HG02588 (cell line): ENCODE results near the gene VDR.

ENCODE experiments used
- ATAC-seq: cut with Tn5 transposase; IDR thresholded peaks from one replicate; pipeline ENCODE4 v1.9.1; 2021; ENCODE audit warnings: mild to moderate bottlenecking, moderate library complexity; ENCODE audit not compliant: unreplicated experiment

The VDR gene

GRCh38 chr12:47904713-47905709 lies at the start of gene VDR:
Gene VDR, minus strand, starts transcription at chr12:47904994. Its CDS starts 25,881 bp downstream, at chr12:47879113.
- peak; percentile 60 for ATAC-seq

DNA sequence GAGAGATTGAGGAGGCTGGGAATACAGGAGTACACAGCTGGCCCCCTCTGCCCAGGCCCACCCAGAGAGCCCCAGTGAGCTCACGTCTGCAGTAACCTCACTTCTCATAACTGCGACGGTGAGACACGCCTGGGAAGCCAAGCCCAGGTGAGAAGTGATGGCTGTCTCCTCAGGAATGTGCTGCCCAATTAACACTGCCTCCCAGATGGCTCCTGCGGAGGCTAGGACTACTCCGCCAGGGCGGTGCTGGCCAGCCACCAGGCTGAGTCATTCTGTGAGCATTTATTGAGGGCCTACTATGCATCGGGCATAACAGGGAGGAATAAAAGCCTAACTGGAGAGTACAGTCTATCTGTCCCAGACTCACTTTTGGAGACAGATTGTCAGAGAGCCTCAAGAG lies 49.3 kb upstream of the VDR start:
- ATAC-seq, result no peak

DNA sequence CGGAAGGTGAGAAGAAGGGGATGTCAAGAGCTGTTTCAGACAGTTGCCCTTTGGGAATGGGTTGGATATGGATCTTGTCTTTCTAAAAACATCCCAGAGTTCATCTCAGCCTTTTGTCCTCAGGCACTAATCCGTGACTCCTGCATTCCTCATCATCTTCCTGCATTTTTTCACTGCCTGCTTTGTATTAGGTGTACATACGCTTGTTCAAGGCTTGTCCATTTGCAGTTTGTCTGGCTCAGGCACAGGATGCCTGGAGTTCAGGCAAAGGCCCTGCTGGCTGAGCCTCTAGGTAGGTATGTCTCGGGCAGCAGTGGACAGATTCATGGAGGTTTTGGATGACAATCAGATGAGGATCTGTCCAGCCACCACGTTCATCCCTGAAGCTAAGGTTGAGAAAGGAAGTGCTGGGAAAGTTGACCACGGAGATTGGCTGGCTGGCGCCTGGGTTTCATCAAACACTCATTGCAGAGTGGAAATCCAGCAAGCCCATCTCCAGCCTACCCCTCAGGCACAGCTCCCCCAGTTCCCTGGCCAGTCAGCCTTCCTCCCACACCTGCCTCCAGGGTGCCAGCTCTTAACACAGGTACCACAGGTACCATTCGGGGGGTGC lies 46.2 kb upstream of the VDR start:
- no peak for ATAC-seq

GRCh38 chr12:47949441-47950341 lies 44.9 kb upstream of the VDR start:
- ATAC-seq, result peak; percentile 54

GRCh38 chr12:47947341-47947740 lies 42.5 kb upstream of the VDR start:
- ATAC-seq, result no peak

GRCh38 chr12:47946413-47947323 lies 41.9 kb upstream of the VDR start:
- no peak for ATAC-seq

DNA sequence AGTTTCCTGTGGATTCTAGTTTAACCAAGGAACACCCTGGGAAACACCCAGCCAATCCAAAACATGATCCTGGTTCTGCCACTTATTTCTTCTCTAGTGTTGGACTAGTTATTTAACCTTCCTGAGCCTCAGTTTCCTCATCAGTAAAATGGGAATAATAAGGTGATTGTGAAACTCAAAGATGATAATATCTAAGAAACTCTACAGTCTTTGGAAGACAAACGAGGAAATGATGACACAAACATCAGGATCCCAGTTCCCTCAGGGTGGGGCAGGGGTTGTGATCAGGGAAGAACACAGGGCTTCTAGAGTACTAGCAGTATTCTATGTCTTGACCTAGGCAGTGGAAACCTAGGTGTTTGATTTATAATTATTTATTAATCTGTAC lies 40.5 kb upstream of the VDR start:
- ATAC-seq, result no peak

DNA sequence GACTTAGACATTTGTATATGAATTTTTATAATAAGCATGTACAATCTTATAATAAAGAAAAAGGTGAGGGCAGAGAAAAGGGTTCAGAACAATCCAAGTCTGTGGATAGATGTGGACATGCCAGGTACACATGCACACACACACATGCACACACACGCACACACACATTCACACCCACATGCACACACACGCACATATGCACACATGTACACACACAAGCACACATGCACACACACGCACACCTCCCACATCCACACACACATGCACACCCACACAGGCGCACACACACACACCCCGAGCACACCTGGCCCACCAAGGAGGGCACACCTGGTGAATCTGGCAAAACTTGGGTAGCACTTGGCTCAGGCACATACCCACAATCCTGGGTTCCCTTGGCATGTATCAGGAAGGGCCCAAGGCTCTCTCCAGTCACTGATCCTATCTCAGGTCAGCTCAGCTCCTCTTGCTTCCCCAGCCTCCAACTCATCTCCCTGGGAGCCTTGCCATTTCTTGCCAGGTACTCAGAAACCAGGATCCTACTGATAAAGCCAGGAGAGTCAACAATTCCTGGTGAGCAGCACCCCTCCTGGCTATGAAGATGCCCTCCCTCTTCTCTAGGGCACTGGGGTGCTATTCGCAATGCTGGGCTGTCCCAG lies 40.0 kb upstream of the VDR start:
- ATAC-seq, result no peak

DNA sequence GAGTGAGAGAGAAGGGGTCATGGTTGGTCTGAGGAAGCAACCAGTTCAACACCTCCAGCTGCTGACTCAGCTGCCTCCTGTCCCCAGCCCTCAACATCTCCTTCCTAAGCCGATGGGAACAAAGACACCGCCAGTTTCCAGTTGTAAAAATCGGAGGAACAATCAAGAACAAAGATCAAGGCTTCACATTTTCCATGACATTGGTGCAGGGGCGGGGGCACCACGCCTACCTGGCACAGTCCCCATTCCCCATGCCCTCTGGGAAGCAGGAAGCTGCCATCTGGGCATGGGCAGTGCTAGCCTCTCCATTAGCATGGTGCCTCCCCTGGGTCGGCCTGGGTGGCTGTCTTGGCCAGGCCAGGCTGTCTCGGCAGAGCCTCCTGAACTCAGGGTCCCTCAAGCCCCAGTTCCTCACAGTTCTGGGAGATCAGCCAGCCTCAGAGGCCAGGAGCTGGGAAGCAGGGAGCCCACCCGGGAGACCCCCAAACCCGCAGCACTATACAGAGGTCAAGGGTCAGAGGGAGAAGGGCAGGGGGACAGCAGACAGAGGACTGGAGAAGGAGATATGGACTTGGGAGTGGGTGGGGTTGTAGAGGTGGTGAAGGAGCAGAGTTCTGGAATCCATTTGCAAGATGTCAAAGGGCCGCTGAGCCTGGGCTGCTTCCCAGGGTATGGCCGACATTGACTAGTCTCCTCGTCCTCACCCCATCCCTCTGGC lies 39.0 kb upstream of the VDR start:
- no peak for ATAC-seq

- ATAC-seq, result no peak
Observed at GRCh38 chr12:47942614-47943225, 37.9 kb upstream of the VDR start.

- no peak for ATAC-seq
Observed at GRCh38 chr12:47941871-47942613, 37.2 kb upstream of the VDR start.

DNA sequence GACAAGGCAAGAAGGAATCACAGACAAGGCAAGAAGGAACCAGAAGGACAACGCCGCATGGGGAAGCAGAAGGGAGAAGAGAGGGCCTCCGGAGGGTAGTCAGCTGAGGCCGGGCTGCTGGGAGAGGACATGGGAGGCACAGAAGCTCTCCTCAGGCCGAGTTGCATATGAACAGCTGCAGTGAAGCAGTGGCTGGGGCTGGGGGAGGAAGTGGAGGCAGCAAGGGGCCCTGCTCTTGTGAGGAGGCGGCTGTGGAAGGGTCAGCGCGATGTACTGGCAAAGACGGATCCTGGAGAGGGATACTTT lies 36.6 kb upstream of the VDR start:
- no peak for ATAC-seq

- ATAC-seq, result no peak
Observed at GRCh38 chr12:47940773-47941474, 36.1 kb upstream of the VDR start.

GRCh38 chr12:47939009-47939601 lies 34.3 kb upstream of the VDR start:
- ATAC-seq, result no peak

GRCh38 chr12:47938594-47938993 lies 33.8 kb upstream of the VDR start:
- no peak for ATAC-seq

DNA sequence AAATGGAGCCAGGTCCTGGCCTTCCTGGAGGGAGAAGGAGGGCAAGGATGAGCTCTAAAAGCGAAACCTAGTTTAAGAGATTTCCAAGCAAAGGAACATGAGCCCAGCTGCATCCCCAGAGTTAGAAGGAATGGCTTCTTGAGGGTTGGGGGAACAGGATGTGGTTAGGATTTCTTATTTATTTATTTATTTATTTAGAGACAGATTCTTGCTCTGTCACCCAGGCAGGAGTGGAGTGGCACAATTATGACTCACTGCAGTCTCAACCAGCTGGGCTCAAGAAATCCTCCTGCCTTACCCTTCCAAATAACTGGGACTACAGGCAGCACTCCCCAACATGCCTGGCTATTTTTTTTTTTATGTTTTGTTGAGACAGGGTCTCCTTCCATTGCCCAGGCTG lies 33.3 kb upstream of the VDR start:
- no peak for ATAC-seq

GRCh38 chr12:47935184-47935583 lies 30.4 kb upstream of the VDR start:
- no peak for ATAC-seq
